NB4 (cell line): ENCODE results near the gene RYR3.

Experiments
- CTCF ChIP-seq: IDR thresholded peaks from one replicate; pipeline ENCODE4 v1.5.1; 2012; ENCODE audit warnings: low read depth, low read length
- MAX ChIP-seq: IDR thresholded peaks from 2 replicates; pipeline ENCODE4 v1.6.1; 2011; ENCODE audit warnings: low read depth, low read length
- MYC ChIP-seq: IDR thresholded peaks from 2 replicates; pipeline ENCODE4 v1.6.1; 2011; ENCODE audit warnings: low read depth, low read length
- POLR2A ChIP-seq: IDR thresholded peaks from 2 replicates; pipeline ENCODE4 v1.6.1; 2011; ENCODE audit warnings: mild to moderate bottlenecking; ENCODE audit not compliant: insufficient read length; ENCODE audit errors: extremely low read depth

GRCh38 chr15:33639456-33639855 lies 328.7 kb downstream of the RYR3 start:
- no peak for TF ChIP-seq CTCF
- TF ChIP-seq MAX: no peak
- no peak for TF ChIP-seq POLR2A
- no peak for TF ChIP-seq MYC
